Measurements from ENCODE around the gene ATXN1. TPM values are rescaled to one million over a fixed set of nuclear protein-coding genes. Genes with fewer than 3 reads are reported as not detected.
A peak's percentile ranks its signal among the peaks of the same experiment; 100 is the strongest.

The ATXN1 gene
- total RNA-seq, 1 donor: 45.3 TPM

DNA sequence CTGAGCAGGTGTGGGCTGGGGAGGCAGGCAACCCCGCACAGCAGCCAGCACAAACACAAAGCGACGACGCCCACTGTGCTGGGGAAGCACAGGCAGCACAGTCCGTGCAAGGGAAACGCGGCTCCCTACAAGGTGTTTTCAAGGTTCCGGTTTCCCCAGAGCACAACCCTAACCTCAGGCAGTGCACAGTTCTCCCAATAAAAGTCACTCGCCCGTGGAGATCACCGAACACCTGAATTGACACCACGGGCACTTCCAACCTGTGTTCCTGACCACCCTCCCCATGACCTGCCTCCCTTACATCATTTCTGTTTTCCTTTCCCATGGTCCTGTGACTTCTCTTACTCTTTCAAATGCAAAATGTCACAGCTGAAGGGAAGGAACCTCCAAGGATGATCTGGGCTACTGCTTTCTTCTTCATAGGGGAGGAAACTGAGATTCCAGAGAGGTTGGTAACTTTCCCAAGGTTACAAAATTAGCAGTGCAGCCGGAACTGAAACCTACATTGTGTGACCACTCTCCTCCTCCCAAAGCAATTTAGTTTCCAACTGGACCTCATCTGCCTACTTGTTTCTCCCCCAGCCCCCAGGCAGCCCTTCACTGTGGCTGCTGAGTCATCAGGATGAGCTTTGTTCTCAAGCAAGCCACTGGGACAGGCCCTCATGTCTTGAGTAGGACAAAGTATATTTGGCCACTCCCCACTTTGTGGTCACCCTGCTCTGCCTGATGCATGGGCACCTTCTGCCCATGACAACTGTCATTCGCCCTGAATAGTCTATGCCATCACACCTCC is 125.3 kb downstream of the ATXN1 start:
- TF ChIP-seq, protein P1, sequence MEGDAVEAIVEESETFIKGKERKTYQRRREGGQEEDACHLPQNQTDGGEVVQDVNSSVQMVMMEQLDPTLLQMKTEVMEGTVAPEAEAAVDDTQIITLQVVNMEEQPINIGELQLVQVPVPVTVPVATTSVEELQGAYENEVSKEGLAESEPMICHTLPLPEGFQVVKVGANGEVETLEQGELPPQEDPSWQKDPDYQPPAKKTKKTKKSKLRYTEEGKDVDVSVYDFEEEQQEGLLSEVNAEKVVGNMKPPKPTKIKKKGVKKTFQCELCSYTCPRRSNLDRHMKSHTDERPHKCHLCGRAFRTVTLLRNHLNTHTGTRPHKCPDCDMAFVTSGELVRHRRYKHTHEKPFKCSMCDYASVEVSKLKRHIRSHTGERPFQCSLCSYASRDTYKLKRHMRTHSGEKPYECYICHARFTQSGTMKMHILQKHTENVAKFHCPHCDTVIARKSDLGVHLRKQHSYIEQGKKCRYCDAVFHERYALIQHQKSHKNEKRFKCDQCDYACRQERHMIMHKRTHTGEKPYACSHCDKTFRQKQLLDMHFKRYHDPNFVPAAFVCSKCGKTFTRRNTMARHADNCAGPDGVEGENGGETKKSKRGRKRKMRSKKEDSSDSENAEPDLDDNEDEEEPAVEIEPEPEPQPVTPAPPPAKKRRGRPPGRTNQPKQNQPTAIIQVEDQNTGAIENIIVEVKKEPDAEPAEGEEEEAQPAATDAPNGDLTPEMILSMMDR (IDR thresholded peaks at IDR 0.05; ENCODE audit: insufficient read depth, low read depth, low read length): no peak
- H3K4me3 ChIP-seq (ENCODE audit: low read depth, low read length): no peak overlapping the region
- peak; percentile 33 for DNase-seq (ENCODE audit: low read depth)

DNA sequence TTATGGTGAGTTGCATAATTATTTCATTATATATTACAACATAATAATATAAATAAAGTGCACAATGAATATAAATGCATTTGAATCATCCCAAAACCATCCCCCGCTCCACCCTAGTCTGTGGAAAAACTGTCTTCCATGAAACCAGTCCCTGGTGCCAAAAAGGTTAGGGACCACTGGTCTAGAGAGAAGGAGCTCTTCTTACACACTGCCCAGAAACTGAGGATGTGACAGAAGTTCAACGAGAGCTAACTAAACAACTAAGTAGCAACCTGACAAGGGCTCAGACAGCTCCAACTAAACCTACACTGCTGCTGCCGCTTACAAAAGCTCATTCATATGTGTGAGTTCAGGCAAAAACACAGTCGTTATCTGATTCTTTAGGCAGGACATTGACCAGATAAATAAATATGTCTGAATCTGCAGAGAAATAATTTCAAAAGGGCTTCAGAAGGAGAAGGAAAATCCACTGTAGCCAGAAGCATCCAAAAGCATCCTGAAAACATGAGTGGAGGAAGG is 125.9 kb downstream of the ATXN1 start:
- TF ChIP-seq, protein P1 (IDR thresholded peaks at IDR 0.05; ENCODE audit: insufficient read depth, low read depth, low read length): no peak
- DNase-seq (ENCODE audit: low read depth): no peak
- H3K4me3 ChIP-seq (ENCODE audit: low read depth, low read length): no peak overlapping the region

DNA sequence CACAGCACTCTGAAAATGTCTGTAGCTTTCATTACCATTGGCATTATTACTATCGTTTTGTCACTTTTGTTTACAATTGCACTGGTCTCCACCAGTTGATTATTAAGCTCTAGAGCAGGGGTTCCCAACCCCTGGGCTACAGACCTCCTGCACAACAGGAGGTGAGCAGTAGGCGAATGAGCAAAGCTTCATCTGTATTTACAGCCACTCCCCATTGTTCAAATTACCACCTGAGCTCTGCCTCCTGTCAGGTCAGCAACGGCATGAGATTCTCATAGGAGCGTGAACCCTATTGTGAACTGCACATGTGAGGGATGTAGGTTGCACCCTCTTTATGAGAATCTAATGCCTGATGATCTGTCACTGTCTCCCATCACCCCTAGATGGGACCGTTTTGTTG is 126.4 kb downstream of the ATXN1 start:
- no peak overlapping the region for H3K4me3 ChIP-seq (ENCODE audit: low read depth, low read length)
- TF ChIP-seq, protein P1 (IDR thresholded peaks at IDR 0.05; ENCODE audit: insufficient read depth, low read depth, low read length): no peak
- DNase-seq (ENCODE audit: low read depth): no peak

DNA sequence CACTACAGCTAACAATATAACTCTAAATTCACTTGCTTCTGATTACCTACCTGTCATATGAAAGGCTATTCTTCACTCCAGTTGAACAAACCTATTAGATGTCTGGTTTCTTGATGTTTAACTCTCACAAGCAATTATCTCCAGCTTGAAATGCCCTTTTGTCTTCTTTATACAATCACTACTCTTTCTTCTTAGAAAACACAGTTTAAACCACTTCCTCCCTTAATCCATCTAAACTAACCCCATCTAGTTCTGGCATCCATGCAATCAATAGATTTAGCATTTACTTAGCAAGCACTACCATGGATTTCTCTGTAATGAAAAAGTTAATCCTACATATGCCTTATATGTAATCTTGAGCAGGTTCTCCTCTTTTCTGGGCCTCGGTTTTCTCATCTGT is 127.3 kb downstream of the ATXN1 start:
- TF ChIP-seq, protein P1 (IDR thresholded peaks at IDR 0.05; ENCODE audit: insufficient read depth, low read depth, low read length): no peak
- H3K4me3 ChIP-seq (ENCODE audit: low read depth, low read length): no peak overlapping the region
- no peak for DNase-seq (ENCODE audit: low read depth)

DNA sequence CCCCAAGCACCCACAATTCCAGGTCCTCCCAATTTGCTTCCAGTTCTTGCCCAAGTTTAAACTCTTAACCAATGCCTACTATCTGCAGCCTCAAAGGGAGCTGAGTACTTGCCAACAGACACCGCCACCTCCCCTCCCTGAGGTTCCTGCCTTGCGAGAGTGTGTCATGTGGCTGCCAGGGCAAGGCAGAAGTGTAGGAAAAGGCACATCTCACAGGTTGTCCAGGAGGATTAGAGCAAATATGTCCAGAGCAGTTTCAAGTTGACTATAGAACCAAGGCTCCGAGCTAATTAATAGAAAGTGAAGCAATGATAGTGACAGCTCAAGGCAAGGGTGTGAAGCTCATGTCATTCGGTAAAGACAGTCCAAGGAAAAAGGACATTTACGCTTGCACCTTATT is 127.8 kb downstream of the ATXN1 start:
- H3K4me3 ChIP-seq (ENCODE audit: low read depth, low read length): no peak overlapping the region
- DNase-seq (ENCODE audit: low read depth): no peak
- TF ChIP-seq, protein P1 (IDR thresholded peaks at IDR 0.05; ENCODE audit: insufficient read depth, low read depth, low read length): no peak

DNA sequence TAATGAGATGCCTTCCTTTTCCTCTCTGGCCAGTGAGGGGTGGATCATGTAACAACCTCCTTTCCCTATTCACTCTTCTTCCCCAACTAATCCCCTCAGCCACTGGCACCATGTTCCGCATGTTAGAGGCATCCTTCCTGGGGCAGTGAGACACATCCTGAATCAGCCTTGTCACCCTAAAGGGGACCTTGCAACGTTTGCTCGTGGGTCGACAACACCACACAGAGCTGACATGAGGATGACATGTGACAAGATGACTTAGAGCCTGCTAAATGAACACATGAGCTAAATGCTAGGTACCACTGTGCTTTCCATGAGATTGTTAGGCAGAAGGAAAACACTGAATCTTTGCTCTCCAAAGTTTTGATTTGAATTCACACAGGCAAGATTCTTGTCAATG is 129.2 kb downstream of the ATXN1 start:
- DNase-seq (ENCODE audit: low read depth): no peak
- H3K4me3 ChIP-seq (ENCODE audit: low read depth, low read length): no peak overlapping the region
- TF ChIP-seq, protein P1 (IDR thresholded peaks at IDR 0.05; ENCODE audit: insufficient read depth, low read depth, low read length): no peak
